Glomerular endothelial cell (primary cell): ENCODE data around the gene AUTS2. TPM values are rescaled to one million over a fixed set of nuclear protein-coding genes. Genes with fewer than 3 reads are reported as not detected.

ENCODE experiments used
- DNase-seq: peaks from one replicate; pipeline ENCODE4 v3.0.0-alpha.2; 2011; ENCODE audit warnings: low read depth, low spot score; ENCODE audit errors: extremely low read depth
- total RNA-seq: library from RNA; depleted of rRNA; stranded (reverse); fragments of >200 nt; gene quantifications from 2 replicates; pipeline ENCODE4 v1.2.3, GENCODE V29; 2015

The AUTS2 gene
- total RNA-seq, 1 donor from 2014 or later = 24.8 TPM

DNA sequence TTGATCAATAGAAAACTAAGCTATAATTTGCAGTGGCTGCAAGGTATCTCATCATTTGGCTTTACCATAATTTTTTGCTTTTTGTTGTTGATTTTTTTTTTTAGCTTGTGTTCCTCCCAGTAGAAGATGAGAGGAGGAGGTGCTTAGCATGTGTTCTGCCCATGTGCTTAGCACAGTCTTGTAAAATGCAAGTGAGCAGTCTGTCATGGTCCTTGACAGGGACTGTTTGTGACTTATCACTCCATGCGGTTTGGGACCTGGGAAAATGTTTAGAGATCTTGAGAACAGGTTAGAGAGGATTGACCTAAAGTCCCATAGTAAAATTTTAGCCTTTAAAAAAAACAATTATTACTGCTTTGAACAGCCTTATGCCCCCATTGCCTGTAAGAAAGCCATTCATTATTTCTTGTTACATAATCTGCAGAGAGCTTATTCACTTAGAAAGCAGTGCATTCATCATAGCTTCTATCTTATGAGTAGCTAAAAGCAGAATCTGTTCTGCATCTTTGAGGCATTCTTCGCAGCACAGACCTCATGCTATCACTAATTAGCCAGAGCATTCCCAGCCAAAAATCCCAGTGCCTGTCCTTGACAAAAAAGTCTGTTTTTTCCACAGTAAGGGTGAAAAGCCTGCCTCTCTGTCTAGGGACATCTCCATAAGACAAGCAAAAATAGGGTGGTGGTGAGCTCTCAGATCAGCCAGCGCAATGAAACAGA is 784.9 kb downstream of the AUTS2 start:
- DNase-seq = no peak

DNA sequence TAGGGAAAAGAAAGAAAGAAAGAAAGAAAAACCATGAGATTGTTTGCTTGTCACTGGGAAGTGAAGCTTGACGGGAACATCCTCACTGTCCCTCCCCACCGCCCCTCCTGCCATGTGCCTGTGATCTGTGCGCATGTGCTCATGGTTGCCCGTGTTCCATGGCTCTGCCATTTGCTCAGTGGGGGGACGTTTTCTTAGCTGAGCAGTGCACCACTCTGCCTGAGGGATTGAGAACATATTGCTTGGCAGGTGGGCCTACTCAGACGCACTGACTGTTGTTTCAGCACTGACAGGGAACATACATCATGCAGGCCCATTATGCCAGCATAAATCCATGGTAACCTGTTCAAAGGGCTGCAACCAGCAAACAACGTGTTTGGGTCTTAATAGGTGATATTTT is 785.7 kb downstream of the AUTS2 start:
- DNase-seq = no peak

- DNase-seq = no peak
These were observed 786.6 kb downstream of the AUTS2 start for GRCh38 chr7:70384891-70385290.

DNA sequence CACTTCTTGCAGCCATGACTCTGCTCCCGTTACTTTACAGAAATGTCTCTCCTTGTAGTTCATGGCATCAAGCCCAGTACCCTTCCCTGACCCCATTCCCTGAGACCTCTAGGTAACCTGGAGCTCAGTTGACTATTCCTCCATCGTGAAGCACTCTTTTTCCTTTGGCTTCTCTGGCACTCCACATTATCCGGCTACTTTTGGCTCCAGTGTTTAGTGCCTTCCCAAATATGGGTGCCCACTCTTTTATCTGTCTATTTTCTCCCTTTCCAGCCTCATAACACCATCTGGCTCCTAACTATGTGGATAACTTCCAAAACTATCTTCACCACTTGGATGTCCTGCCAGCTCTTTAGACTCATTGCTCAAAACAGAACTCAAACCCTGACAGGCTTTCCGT is 788.9 kb downstream of the AUTS2 start:
- no peak for DNase-seq

DNA sequence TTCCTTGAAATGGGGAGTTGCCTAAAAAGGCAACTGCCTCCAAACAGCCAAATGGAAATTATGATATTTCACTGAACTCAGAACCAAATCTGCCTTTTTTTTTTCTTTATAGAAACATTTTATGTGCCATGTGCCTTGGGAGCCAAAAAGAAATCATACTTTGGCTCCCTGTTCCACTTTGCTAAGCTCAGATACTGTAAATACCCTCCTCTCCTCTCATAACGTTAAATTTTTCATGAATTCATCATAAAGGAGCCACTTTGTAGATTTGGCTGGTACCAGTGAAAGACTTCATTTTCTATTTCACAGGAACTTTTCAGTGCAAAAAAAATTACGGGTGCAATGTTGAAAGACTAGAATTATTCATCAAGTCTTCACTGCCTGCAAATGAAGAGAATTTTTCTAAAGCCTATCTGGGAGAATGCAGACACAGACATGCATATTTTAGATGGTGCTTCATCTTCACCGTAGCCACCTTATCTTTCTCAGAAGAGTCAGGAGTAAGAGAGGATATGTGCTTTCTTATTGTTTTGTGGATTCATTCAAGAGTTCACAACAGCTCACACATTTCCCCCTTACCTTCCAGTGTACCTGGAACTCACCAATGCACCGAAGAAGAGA is 791.4 kb downstream of the AUTS2 start:
- DNase-seq = no peak

DNA sequence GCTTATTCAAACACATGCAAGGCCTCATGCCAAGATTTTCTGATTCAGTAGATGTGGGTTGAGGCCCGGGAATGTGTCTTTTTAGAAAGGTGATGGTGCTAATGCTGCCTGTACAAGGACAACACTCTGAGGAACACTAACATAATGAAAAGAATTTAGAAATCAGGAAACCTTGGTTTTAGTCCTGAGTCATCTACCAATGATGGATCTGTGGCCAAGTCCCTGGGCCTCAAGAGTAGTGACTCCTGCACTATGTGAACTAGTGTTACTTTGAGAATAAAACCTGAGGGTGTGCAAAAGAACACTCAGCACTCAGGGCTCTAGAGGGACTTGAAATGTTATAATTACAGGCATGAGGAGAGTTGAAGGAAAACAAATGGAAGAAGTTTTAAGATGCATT is 792.0 kb downstream of the AUTS2 start:
- DNase-seq = no peak

GRCh38 chr7:70392256-70392876 is 794.1 kb downstream of the AUTS2 start:
- DNase-seq = no peak

- DNase-seq = no peak
These were observed 794.7 kb downstream of the AUTS2 start for GRCh38 chr7:70392877-70393435.

- no peak for DNase-seq
These were observed 795.7 kb downstream of the AUTS2 start for GRCh38 chr7:70393956-70394355.

DNA sequence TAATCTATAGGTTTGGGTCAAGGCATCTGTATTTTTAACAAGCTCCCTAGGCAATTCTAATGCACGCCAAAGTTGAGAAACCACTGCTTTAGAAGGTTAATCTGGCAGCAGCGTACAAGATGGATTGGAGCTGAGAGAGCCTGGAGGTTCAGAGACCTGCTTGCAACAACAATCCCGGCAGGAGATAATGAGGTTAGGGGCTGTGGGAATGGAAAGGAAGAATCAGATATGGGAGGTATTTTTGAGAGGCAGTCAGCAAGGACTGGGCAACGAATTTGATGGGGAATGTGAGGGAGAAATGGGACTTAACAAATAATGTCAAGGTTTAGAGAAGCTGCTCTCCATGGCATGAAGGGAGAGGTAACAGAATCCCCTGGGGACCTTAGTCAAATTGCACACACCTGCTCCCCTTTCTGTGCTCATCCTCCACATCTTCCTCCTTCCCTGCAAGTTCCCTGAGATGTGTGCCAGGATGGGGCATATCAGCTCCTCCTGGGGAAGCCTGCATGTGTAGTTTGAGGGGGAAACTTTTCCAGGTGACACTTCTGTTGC is 802.6 kb downstream of the AUTS2 start:
- no peak for DNase-seq

DNA sequence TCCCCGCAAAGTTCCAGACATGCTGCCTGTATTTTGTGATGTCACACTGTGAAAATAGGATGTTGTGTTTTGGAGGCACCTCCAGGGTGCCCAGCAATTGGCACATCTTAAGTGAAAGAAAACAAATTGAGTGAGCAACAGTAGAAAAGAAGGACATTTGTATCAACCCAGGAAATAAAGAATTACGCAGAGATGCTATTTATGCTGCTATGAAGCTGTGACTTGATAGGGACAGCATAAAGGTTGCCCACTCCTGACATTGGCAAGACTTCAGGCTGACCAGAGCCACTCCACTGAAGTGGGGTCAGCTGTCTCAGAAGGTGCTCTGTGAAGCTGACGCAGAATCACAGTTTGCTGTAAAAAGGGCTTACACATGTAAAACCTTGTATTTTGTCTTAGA is 803.8 kb downstream of the AUTS2 start:
- DNase-seq = no peak

DNA sequence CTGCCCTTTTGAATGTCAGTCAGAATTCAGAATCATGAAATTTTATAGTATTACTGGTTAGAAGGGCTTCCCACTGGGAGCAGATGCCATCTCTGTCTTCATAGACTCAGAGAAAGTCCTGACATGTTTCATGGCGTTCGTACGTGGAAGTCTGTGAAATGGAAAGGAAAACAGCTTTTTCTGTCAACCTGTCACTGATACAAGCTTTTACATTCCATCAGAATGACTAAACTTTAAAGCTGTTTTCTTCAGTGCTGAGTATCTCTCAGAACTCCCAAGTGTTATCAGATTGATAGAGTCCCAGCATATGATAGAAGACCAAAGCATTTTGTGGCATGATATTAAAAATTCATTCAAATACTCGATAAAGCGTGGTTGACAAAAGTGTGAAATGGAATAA is 807.0 kb downstream of the AUTS2 start:
- DNase-seq = no peak

- no peak for DNase-seq
These were observed 808.1 kb downstream of the AUTS2 start for GRCh38 chr7:70406186-70406949.

- no peak for DNase-seq
These were observed 808.6 kb downstream of the AUTS2 start for GRCh38 chr7:70406950-70407209.

DNA sequence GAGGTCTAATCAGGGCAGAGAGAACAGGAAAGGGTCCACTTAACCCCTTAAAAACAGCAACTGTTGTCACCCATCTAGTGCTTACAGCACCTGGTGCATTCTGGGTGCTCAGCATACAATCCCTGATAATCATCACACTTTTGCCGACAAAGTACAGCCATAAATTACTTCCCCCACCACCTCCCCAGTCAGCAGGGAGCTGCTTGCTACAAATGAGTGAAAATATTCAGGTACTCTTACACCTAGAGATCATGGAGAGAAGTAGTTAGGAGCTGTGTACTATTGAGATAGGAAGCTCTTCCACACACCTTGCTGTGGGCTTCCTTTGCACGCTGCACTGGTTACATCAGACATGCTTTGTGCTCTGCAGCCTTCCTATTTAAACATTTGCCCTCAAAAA is 810.2 kb downstream of the AUTS2 start:
- DNase-seq = no peak

DNA sequence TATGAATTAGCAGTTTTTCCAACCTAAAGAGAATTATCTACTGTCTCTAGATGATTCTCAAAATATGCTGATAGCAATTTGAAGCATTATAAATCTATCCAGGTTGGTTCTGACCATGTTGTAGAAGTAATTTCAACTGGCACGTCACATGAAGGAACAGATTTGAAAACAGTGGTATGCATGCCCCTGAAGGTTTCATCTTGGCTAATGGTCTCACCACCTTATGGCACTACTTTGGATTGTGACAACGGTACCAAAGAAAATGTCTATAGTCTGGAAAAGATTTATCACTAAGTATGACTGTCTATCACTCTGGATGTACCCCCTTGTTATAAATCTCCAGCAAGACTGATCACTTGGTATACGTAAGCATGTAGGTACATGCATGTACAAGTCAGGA is 810.6 kb downstream of the AUTS2 start:
- DNase-seq = no peak

- DNase-seq = no peak
These were observed 812.0 kb downstream of the AUTS2 start for GRCh38 chr7:70410134-70410750.

GRCh38 chr7:70414368-70414767 is 816.1 kb downstream of the AUTS2 start:
- no peak for DNase-seq

GRCh38 chr7:70415179-70415972 is 817.1 kb downstream of the AUTS2 start:
- no peak for DNase-seq
